DOHH2 (cell line): Measurements from ENCODE around the gene SARM1.

Experiments
- CTCF ChIP-seq: fragments of 200-600 bp; sonication (generic); IDR thresholded peaks from one replicate; pipeline ENCODE4 v1.5.1; 2014; ENCODE audit warnings: antibody characterized with exemption, mild to moderate bottlenecking, low read depth, low read length; ENCODE audit not compliant: poor library complexity, severe bottlenecking
- EZH2phosphoT487 ChIP-seq: fragments of 200-600 bp; sonication (generic); IDR thresholded peaks from 2 replicates; pipeline ENCODE4 v1.6.1; 2017; ENCODE audit warnings: borderline replicate concordance, mild to moderate bottlenecking, antibody characterized with exemption, low read length, moderate library complexity, mixed read lengths

- TF ChIP-seq CTCF (no peak), EZH2phosphoT487 (no peak)
Measured at GRCh38 chr17:28381141-28381825, 9.8 kb downstream of the SARM1 start.
